K562 (cell line): Measurements from ENCODE around the gene KCNK3. TPM values are rescaled to one million over a fixed set of nuclear protein-coding genes. Genes with fewer than 3 reads are reported as not detected.

Experiments used
- ATAC-seq: fragments of 200-7000 bp; cut with Tn5 transposase; 3 replicates; pipeline ENCODE4 v1.9.1; 2020; ENCODE audit warnings: moderate library complexity
- BruUV-seq: library from RNA; stranded (reverse); fragments of 400-500 nt; replicated peaks from 2 replicates; lab custom pipeline; 2021; lab: Mats Ljungman, UMichigan
- CTCF ChIA-PET: fragments of 300-600 bp; formaldehyde crosslinking; extraction: SDS; loops from one replicate; lab custom pipeline; 2021; ENCODE audit warnings: low intra/inter-chr PET ratio; lab: Yijun Ruan, JAX
- POLR2A ChIA-PET: fragments of 300-600, 350-650 bp; sonication (Branson Sonifier 250); formaldehyde crosslinking; extraction: SDS; loops from one replicate; lab custom pipeline; 2021; ENCODE audit warnings: antibody characterized with exemption, inconsistent platforms; lab: Yijun Ruan, JAX
- DNase-seq, 4 experiments: peaks; one replicate each; pipeline versions ENCODE4 v3.0.0 to v3.0.0-alpha.2; 2011 to 2018; ENCODE audit warnings: low spot score in 3 of 4, mixed read lengths in 3 of 4; ENCODE audit errors: extremely low read depth in 1 of 4
- FAIRE-seq: peaks from 2 replicates; lab custom pipeline; 2011; peaks lifted over from hg19 to GRCh38; lab: Jason Lieb, UNC
- H2AFZ ChIP-seq: 2 replicates; pipeline ENCODE4 v1.6.0; 2011; ENCODE audit warnings: low read depth, low read length, control low read depth, inconsistent platforms
- H3K27ac ChIP-seq: fragments of 200-600 bp; 3 replicates; pipeline ENCODE4 v1.8.0; 2011; ENCODE audit warnings: low read depth, mild to moderate bottlenecking, control low read depth, inconsistent platforms, low read length, moderate library complexity, mixed read lengths; ENCODE audit errors: extremely low read depth
- H3K27me3 ChIP-seq, 2 experiments: fragments of 300-600 bp in 1 of 2; 2 replicates in 1 of 2; 3 replicates in 1 of 2; pipeline versions ENCODE4 v1.6.0 to v1.8.0; 2011; ENCODE audit warnings: inconsistent platforms in 2 of 2, low read length in 2 of 2, mild to moderate bottlenecking in 1 of 2, mixed read lengths in 1 of 2, moderate library complexity in 1 of 2; ENCODE audit not compliant: control insufficient read depth in 2 of 2, insufficient read depth in 2 of 2
- H3K36me3 ChIP-seq: fragments of 300-600 bp; 3 replicates; pipeline ENCODE4 v1.8.0; 2011; ENCODE audit warnings: mild to moderate bottlenecking, low read length, inconsistent platforms; ENCODE audit not compliant: control insufficient read depth, insufficient read depth
- H3K4me1 ChIP-seq, 2 experiments: fragments of 200-600 bp in 1 of 2; replicated peaks in 1 of 2; 2 replicates in 1 of 2; 3 replicates in 1 of 2; pipeline versions ENCODE4 v1.5.1 to v1.8.0; 2011; ENCODE audit warnings: inconsistent platforms in 2 of 2, low read length in 2 of 2, mild to moderate bottlenecking in 1 of 2, mixed read lengths in 1 of 2, moderate library complexity in 1 of 2; ENCODE audit not compliant: control insufficient read depth in 2 of 2, insufficient read depth in 2 of 2
- H3K4me2 ChIP-seq: 2 replicates; pipeline ENCODE4 v1.6.1; 2011; ENCODE audit warnings: low read length, control low read depth, inconsistent platforms, mixed read lengths; ENCODE audit not compliant: insufficient read depth
- H3K4me3 ChIP-seq: fragments of 200-600 bp; sonication (generic), shearing (Covaris generic); 2 replicates; pipeline ENCODE4 v1.5.1; 2016; ENCODE audit warnings: control low read depth, inconsistent platforms
- H3K79me2 ChIP-seq: fragments of 200-600 bp; 3 replicates; pipeline ENCODE4 v1.8.0; 2011; ENCODE audit warnings: low read length, inconsistent platforms; ENCODE audit not compliant: control insufficient read depth, insufficient read depth
- H3K9ac ChIP-seq, 2 experiments: 2 replicates each; pipeline versions ENCODE4 v1.6.0 to v1.6.1; 2011; ENCODE audit warnings: low read depth in 2 of 2, low read length in 2 of 2, control low read depth in 1 of 2, inconsistent platforms in 1 of 2, mild to moderate bottlenecking in 1 of 2, mixed read lengths in 1 of 2; ENCODE audit not compliant: insufficient read depth in 1 of 2
- H3K9me1 ChIP-seq: one replicate; pipeline ENCODE4 v1.6.0; 2011; ENCODE audit warnings: inconsistent platforms, mild to moderate bottlenecking, low read length, moderate library complexity; ENCODE audit not compliant: control insufficient read depth, insufficient read depth
- H3K9me3 ChIP-seq: replicated peaks from 2 replicates; pipeline ENCODE4 v1.5.1; 2011; ENCODE audit warnings: low read depth, low read length, inconsistent platforms; ENCODE audit not compliant: control insufficient read depth, insufficient read depth
- H4K20me1 ChIP-seq: replicated peaks from 2 replicates; pipeline ENCODE4 v1.6.1; 2011; ENCODE audit warnings: low read length, inconsistent platforms, mixed read lengths; ENCODE audit not compliant: control insufficient read depth, insufficient read depth
- CBX2 ChIP-seq: fragments of 200-600 bp; sonication (generic); IDR thresholded peaks from one replicate; pipeline ENCODE4 v1.6.1; 2012; ENCODE audit warnings: mild to moderate bottlenecking, low read length, inconsistent platforms; ENCODE audit not compliant: insufficient read depth, poor library complexity, severe bottlenecking
- KAT2B ChIP-seq: IDR thresholded peaks from one replicate; pipeline ENCODE4 v1.6.1; 2012; ENCODE audit warnings: low read depth, mild to moderate bottlenecking, control low read depth, inconsistent platforms, low read length, moderate library complexity
- L3MBTL2 ChIP-seq: fragments of 450-650 bp; IDR thresholded peaks from 2 replicates; pipeline ENCODE4 v1.6.1; 2016; ENCODE audit warnings: mild to moderate bottlenecking, moderate library complexity
- NFYB ChIP-seq: IDR thresholded peaks from 2 replicates; pipeline ENCODE4 v1.6.1; 2011; ENCODE audit warnings: mild to moderate bottlenecking, moderate library complexity; ENCODE audit not compliant: insufficient read length; ENCODE audit errors: extremely low read depth
- SRSF9 ChIP-seq: fragments of 200-400 bp; formaldehyde crosslinking; IDR thresholded peaks from 2 replicates; pipeline ENCODE4 v1.6.1; 2017; ENCODE audit warnings: low read depth, low read length, borderline replicate concordance
- THRA ChIP-seq: fragments of 450-650 bp; IDR thresholded peaks from 2 replicates; pipeline ENCODE4 v1.6.1; 2017; ENCODE audit warnings: mild to moderate bottlenecking, moderate library complexity
- ZNF134 ChIP-seq: fragments of 250-450 bp; sonication (Bioruptor Pico); conservative IDR thresholded peaks from 2 replicates; pipeline ENCODE4 v1.4.0; 2020
- ZNF263 ChIP-seq: sonication (generic); formaldehyde crosslinking; IDR thresholded peaks from 2 replicates; pipeline ENCODE4 v1.8.0; 2022; ENCODE audit warnings: mild to moderate bottlenecking, missing genetic modification reagents, borderline replicate concordance
- WGBS: fragments of 100-300 bp; shearing (Covaris generic); methylation state at CpG from one replicate; pipeline ENCODE4 v1.1.6; 2016; ENCODE audit warnings: low coverage, mixed read lengths; ENCODE audit not compliant: insufficient coverage; ENCODE audit errors: missing lambda C conversion rate; 5-methylcytosine and 5-hydroxymethylcytosine counted together
- in situ Hi-C: fragments of 300-500 bp; cut with MboI; formaldehyde crosslinking; loops from 4 replicates; pipeline ENCODE4 v1.15.0; 2018; ENCODE audit warnings: inconsistent platforms, mixed read lengths
- intact Hi-C: fragments of 100-400 bp; cut with micrococcal nuclease; formaldehyde crosslinking; loops from 2 replicates; pipeline ENCODE4 v1.14.2; 2022
- polyA plus RNA-seq, 8 experiments: library from polyadenylated mRNA; depleted of rRNA in 4 of 8; stranded (reverse) in 5 of 8; unstranded in 3 of 8; fragments of >200 nt; fragmentation: Nextera tagmentation in 2 of 8; fragmentation: Illumina TruSeq in 1 of 8; extraction: Ambion mirVana in 2 of 8; extraction: Trizol in 1 of 8; gene quantifications; 2 replicates each; pipeline versions ENCODE4 v1.2.1 to v1.2.3, GENCODE V29; 2011 to 2014; ENCODE audit warnings: inconsistent platforms in 1 of 8, missing spikeins in 1 of 8
- total RNA-seq, 7 experiments: library from RNA; depleted of rRNA in 6 of 7; stranded (reverse); fragments of >200 nt in 6 of 7; fragmentation: Illumina TruSeq in 2 of 7; extraction: Trizol in 2 of 7; gene quantifications; 2 replicates each; pipeline versions ENCODE4 v1.2.1 to v1.2.3, GENCODE V29; 2011 to 2021; ENCODE audit warnings: low replicate concordance in 1 of 7

The KCNK3 gene
- total and polyA plus RNA-seq, 9 of the 15 experiments (the other 6 are each of a cell fraction or from before 2014, with no cell fraction given): 0.01 to 0.20 (median 0.07) TPM; not detected in 5

GRCh38 chr2:26716340-26716739 lies 23.8 kb downstream of the KCNK3 start:
- Histone ChIP-seq H3K9ac (no peak overlapping the region), H3K4me2 (no peak overlapping the region), H4K20me1 (no peaks in the 10 kb centered on the region), H3K36me3 (no peaks in the 10 kb centered on the region), H3K27me3 (peaks cover under 1 to 24% of the 10 kb centered on the region in 2 experiments; a peak in 4 of 5 replicates), H3K4me1 (peaks cover 0 to 10% of the 10 kb centered on the region in 2 experiments; a peak in 2 of 5 replicates), H3K27ac (no peak overlapping the region), H3K4me3 (no peak overlapping the region), H3K9me1 (no peaks in the 10 kb centered on the region), H3K79me2 (no peaks in the 10 kb centered on the region), H2AFZ (no peak overlapping the region), H3K9me3 (no peaks in the 10 kb centered on the region)
- intact Hi-C loops: no loop called here
- in situ Hi-C loops: no loop called here
- FAIRE-seq (no peak), ATAC-seq (no peak), DNase-seq (no peak)
- ChIA-PET CTCF (no interaction called here), POLR2A (interaction anchor here (1.0 kb wide), 1 partner anchor 13 kb away, joined by 3 read pairs; no protein-coding TSS in a partner anchor)
- TF ChIP-seq SRSF9 (no peak), ZNF263 (CRISPR knock-in tag) (no peak), ZNF134 (CRISPR knock-in tag) (no peak), CBX2 (no peak), KAT2B (no peak), NFYB (no peak), L3MBTL2 (no peak), THRA (no peak)
- TF ChIP-seq, all 486 proteins: peak for 0
- no TSS peak for BruUV-seq
- WGBS: 7% methylated on average over 3 of the region's 3 CpGs
